Hepatocyte (in vitro differentiated cells): ENCODE measurements around the gene CMIP. TPM values are rescaled to one million over a fixed set of nuclear protein-coding genes. Genes with fewer than 3 reads are reported as not detected.
A peak's percentile ranks its signal among the peaks of the same experiment; 100 is the strongest.

Experiments
- DNase-seq: peaks from one replicate; pipeline ENCODE4 v3.0.0-alpha.2; 2016; ENCODE audit warnings: low spot score
- H2AFZ ChIP-seq: fragments of 200-600 bp; sonication (generic); 2 replicates; pipeline ENCODE4 v1.6.0; 2016; ENCODE audit warnings: antibody characterized with exemption, mild to moderate bottlenecking
- H3K27ac ChIP-seq: fragments of 200-600 bp; sonication (generic); 2 replicates; pipeline ENCODE4 v1.5.1; 2016; ENCODE audit warnings: mild to moderate bottlenecking
- H3K27me3 ChIP-seq: fragments of 200-600 bp; sonication (generic); 2 replicates; pipeline ENCODE4 v1.6.1; 2016
- H3K36me3 ChIP-seq: fragments of 200-600 bp; sonication (generic); replicated peaks from 2 replicates; pipeline ENCODE4 v1.5.1; 2016; ENCODE audit warnings: low read depth; ENCODE audit not compliant: insufficient read depth
- H3K4me1 ChIP-seq: fragments of 200-600 bp; sonication (generic); 2 replicates; pipeline ENCODE4 v1.5.1; 2016; ENCODE audit warnings: mild to moderate bottlenecking, moderate library complexity; ENCODE audit not compliant: insufficient read depth
- H3K4me2 ChIP-seq: fragments of 200-600 bp; sonication (generic); 2 replicates; pipeline ENCODE4 v1.6.0; 2016
- H3K4me3 ChIP-seq: fragments of 200-600 bp; sonication (generic); 2 replicates; pipeline ENCODE4 v1.5.1; 2016; ENCODE audit warnings: mild to moderate bottlenecking
- H3K79me2 ChIP-seq: fragments of 200-600 bp; sonication (generic); 2 replicates; pipeline ENCODE4 v1.6.0; 2017; ENCODE audit warnings: mild to moderate bottlenecking
- H3K9me2 ChIP-seq: fragments of 200-600 bp; sonication (generic); replicated peaks from 2 replicates; pipeline ENCODE4 v1.6.0; 2017; ENCODE audit warnings: mild to moderate bottlenecking; ENCODE audit not compliant: insufficient read depth
- H3K9me3 ChIP-seq: fragments of 200-600 bp; sonication (generic); 2 replicates; pipeline ENCODE4 v1.5.1; 2016; ENCODE audit warnings: low read depth, mild to moderate bottlenecking
- H4K20me1 ChIP-seq: fragments of 200-600 bp; sonication (generic); 2 replicates; pipeline ENCODE4 v1.6.0; 2016; ENCODE audit warnings: mild to moderate bottlenecking; ENCODE audit not compliant: insufficient read depth, poor library complexity, severe bottlenecking
- CTCF ChIP-seq: fragments of 200-600 bp; sonication (generic); IDR thresholded peaks from 2 replicates; pipeline ENCODE4 v1.5.1; 2016; ENCODE audit warnings: antibody characterized with exemption, mild to moderate bottlenecking; ENCODE audit not compliant: poor library complexity
- EZH2 ChIP-seq: fragments of 200-600 bp; sonication (generic); IDR thresholded peaks from 2 replicates; pipeline ENCODE4 v1.6.1; 2016; ENCODE audit warnings: antibody characterized with exemption, mild to moderate bottlenecking, borderline replicate concordance
- EZH2phosphoT487 ChIP-seq: fragments of 200-600 bp; sonication (generic); IDR thresholded peaks from one replicate; pipeline ENCODE4 v1.6.1; 2018; ENCODE audit warnings: antibody characterized with exemption, mild to moderate bottlenecking, low read depth, moderate library complexity; ENCODE audit not compliant: unreplicated experiment, severe bottlenecking
- WGBS: methylation state at CpG from one replicate; pipeline ENCODE4 v1.1.6; 2016; ENCODE audit warnings: low lambda C conversion rate; ENCODE audit errors: missing lambda C conversion rate; 5-methylcytosine and 5-hydroxymethylcytosine counted together
- polyA plus RNA-seq: library from polyadenylated mRNA; unstranded; fragments of >200 nt; fragmentation: Nextera tagmentation; extraction: Ambion mirVana; gene quantifications from 2 replicates; pipeline ENCODE4 v1.2.1, GENCODE V29; 2016
- total RNA-seq: library from RNA; depleted of rRNA; stranded (reverse); fragments of >200 nt; gene quantifications from 2 replicates; pipeline ENCODE4 v1.2.3, GENCODE V29; 2014

CMIP gene
- total and polyA plus RNA-seq, 2 experiments from 2014 or later, result 5.8 to 17.8 TPM

GRCh38 chr16:81424771-81425170 lies 19.8 kb upstream of the CMIP start:
- H3K4me2 ChIP-seq, result no peak overlapping the region

GRCh38 chr16:81427219-81427618 lies 17.4 kb upstream of the CMIP start:
- Histone ChIP-seq H3K4me3 (no peak overlapping the region), H2AFZ (no peak overlapping the region), H3K4me1 (no peaks in the 10 kb centered on the region), H3K9me2 (no peaks in the 10 kb centered on the region), H3K9me3 (no peaks in the 10 kb centered on the region), H3K27me3 (no peaks in the 10 kb centered on the region), H3K36me3 (no peaks in the 10 kb centered on the region), H3K79me2 (no peaks in the 10 kb centered on the region), H4K20me1 (no peaks in the 10 kb centered on the region), H3K4me2 (no peak overlapping the region), H3K27ac (no peak overlapping the region)
- no peak for DNase-seq
- no peak for TF ChIP-seq CTCF
- TF ChIP-seq EZH2phosphoT487, result no peak
- TF ChIP-seq EZH2, result no peak
- WGBS, result 83% methylated on average over 6 of the region's 6 CpGs

More at GRCh38 chr16:81424771-81425170, 19.8 kb upstream of the CMIP start:
- H3K79me2 ChIP-seq, result no peaks in the 10 kb centered on the region
- H2AFZ ChIP-seq, result no peak overlapping the region
- 40% methylated on average over 1 of the region's 1 CpG for WGBS
- no peaks in the 10 kb centered on the region for H3K9me2 ChIP-seq
- no peaks in the 10 kb centered on the region for H3K27me3 ChIP-seq
- TF ChIP-seq EZH2phosphoT487, result no peak
- no peak for TF ChIP-seq CTCF
- TF ChIP-seq EZH2, result no peak
- H3K27ac ChIP-seq, result no peak overlapping the region
- no peaks in the 10 kb centered on the region for H3K4me1 ChIP-seq
- no peak overlapping the region for H3K4me3 ChIP-seq
- H3K9me3 ChIP-seq, result no peaks in the 10 kb centered on the region
- no peaks in the 10 kb centered on the region for H4K20me1 ChIP-seq
- no peak for DNase-seq
- H3K36me3 ChIP-seq, result no peaks in the 10 kb centered on the region

- H3K4me2 ChIP-seq, result no peak overlapping the region
- no peak for DNase-seq
- H2AFZ ChIP-seq, result no peak overlapping the region
- no peaks in the 10 kb centered on the region for H3K36me3 ChIP-seq
- no peaks in the 10 kb centered on the region for H3K9me2 ChIP-seq
- no peaks in the 10 kb centered on the region for H3K79me2 ChIP-seq
- no peaks in the 10 kb centered on the region for H3K27me3 ChIP-seq
- WGBS, result 49% methylated on average over 3 of the region's 3 CpGs
- no peaks in the 10 kb centered on the region for H4K20me1 ChIP-seq
- no peak for TF ChIP-seq EZH2phosphoT487
- TF ChIP-seq CTCF, result peak; percentile 38
- H3K4me1 ChIP-seq, result no peaks in the 10 kb centered on the region
- no peaks in the 10 kb centered on the region for H3K9me3 ChIP-seq
- no peak overlapping the region for H3K4me3 ChIP-seq
- no peak overlapping the region for H3K27ac ChIP-seq
Observed at GRCh38 chr16:81429045-81429521, 15.5 kb upstream of the CMIP start.
